Measurements from ENCODE around the gene TADA2B.

GRCh38 chr4:7013175-7013574 is 30.0 kb upstream of the TADA2B start:
- TF ChIP-seq PRDM15 (CRISPR knock-in tag; IDR thresholded peaks at IDR 0.05) (no peak), TAF1 (IDR thresholded peaks at IDR 0.05; ENCODE audit: borderline replicate concordance, low read depth, low read length) (no peak), POLR2A (IDR thresholded peaks at IDR 0.05; ENCODE audit: low read depth, low read length) (no peak), RELA (IDR thresholded peaks at IDR 0.05; ENCODE audit: borderline replicate concordance, partially characterized antibody) (no peak), ZNF217 (IDR thresholded peaks at IDR 0.05) (no peak), HDAC2 (IDR thresholded peaks at IDR 0.05) (no peak), FOXK2 (IDR thresholded peaks at IDR 0.05) (no peak)
- TF ChIP-seq, protein P1, sequence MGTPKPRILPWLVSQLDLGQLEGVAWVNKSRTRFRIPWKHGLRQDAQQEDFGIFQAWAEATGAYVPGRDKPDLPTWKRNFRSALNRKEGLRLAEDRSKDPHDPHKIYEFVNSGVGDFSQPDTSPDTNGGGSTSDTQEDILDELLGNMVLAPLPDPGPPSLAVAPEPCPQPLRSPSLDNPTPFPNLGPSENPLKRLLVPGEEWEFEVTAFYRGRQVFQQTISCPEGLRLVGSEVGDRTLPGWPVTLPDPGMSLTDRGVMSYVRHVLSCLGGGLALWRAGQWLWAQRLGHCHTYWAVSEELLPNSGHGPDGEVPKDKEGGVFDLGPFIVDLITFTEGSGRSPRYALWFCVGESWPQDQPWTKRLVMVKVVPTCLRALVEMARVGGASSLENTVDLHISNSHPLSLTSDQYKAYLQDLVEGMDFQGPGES (IDR thresholded peaks at IDR 0.05): no peak
- TF ChIP-seq, protein P2, sequence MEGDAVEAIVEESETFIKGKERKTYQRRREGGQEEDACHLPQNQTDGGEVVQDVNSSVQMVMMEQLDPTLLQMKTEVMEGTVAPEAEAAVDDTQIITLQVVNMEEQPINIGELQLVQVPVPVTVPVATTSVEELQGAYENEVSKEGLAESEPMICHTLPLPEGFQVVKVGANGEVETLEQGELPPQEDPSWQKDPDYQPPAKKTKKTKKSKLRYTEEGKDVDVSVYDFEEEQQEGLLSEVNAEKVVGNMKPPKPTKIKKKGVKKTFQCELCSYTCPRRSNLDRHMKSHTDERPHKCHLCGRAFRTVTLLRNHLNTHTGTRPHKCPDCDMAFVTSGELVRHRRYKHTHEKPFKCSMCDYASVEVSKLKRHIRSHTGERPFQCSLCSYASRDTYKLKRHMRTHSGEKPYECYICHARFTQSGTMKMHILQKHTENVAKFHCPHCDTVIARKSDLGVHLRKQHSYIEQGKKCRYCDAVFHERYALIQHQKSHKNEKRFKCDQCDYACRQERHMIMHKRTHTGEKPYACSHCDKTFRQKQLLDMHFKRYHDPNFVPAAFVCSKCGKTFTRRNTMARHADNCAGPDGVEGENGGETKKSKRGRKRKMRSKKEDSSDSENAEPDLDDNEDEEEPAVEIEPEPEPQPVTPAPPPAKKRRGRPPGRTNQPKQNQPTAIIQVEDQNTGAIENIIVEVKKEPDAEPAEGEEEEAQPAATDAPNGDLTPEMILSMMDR (IDR thresholded peaks at IDR 0.05 in 2 of 3, conservative IDR thresholded peaks at IDR 0.05 in 1 of 3; ENCODE audit: control insufficient read depth in 2 of 3, extremely low read depth in 1 of 3, insufficient read depth in 1 of 3, low read depth in 3 of 3, low read length in 3 of 3): no peak

All from GM12878 (cell line).